Right forelimb (tissue), 1 donor: ENCODE measurements around the gene TMEM41B.
"Not testable (repeated sequence)": the region's sequence is repeated elsewhere in the genome, so short reads cannot be mapped to it uniquely, and the experiment has no call there.

Source experiments
- DNase-seq: peaks from one replicate; pipeline ENCODE4 v3.0.0-alpha.2; 2018

Gene TMEM41B, protein sequence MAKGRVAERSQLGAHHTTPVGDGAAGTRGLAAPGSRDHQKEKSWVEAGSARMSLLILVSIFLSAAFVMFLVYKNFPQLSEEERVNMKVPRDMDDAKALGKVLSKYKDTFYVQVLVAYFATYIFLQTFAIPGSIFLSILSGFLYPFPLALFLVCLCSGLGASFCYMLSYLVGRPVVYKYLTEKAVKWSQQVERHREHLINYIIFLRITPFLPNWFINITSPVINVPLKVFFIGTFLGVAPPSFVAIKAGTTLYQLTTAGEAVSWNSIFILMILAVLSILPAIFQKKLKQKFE

DNA sequence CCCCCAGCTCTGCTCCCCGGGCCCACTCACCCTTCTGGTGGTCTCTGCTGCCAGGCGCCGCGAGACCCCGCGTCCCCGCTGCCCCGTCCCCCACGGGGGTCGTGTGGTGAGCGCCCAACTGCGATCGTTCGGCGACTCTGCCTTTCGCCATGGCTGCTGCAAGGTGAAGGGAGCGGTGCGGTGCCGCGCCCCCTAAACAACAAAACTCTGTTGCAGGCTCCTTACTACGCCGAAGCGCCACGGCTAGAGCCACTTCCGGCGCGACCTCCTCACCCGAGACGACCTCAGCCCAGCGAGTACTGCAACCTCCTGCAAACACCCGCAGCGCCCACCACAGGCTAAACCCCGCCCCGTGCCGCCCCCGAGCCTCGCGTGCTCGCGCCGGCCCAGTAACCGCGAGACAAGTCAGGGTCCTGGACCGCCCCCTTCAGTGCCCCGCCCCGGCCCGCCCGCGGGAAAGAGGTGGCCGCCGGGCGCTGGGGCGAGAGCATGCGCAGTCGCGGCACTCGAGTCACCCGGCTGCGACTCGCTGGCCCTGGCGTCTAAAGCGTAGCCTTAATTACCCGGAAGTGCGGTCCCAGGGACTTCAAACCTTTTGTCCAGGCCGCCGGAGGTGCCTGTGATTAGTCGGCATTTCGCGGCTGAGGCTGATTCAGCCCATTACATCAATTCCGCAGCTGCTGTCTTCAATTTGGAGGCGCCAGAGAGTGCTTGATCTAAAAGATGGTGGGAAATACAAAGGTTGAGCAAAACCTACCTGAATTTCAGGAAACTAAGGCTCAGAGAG lies at the start of gene TMEM41B:
TSS of gene TMEM41B (minus strand) at position 303 of the 787 bp plus-strand sequence. CDS start at position 151, 152 bp downstream.
- DNase-seq: peak; percentile 99

- no peak for DNase-seq
Observed at GRCh38 chr11:9362393-9362863, 48.0 kb upstream of the TMEM41B start.

DNA sequence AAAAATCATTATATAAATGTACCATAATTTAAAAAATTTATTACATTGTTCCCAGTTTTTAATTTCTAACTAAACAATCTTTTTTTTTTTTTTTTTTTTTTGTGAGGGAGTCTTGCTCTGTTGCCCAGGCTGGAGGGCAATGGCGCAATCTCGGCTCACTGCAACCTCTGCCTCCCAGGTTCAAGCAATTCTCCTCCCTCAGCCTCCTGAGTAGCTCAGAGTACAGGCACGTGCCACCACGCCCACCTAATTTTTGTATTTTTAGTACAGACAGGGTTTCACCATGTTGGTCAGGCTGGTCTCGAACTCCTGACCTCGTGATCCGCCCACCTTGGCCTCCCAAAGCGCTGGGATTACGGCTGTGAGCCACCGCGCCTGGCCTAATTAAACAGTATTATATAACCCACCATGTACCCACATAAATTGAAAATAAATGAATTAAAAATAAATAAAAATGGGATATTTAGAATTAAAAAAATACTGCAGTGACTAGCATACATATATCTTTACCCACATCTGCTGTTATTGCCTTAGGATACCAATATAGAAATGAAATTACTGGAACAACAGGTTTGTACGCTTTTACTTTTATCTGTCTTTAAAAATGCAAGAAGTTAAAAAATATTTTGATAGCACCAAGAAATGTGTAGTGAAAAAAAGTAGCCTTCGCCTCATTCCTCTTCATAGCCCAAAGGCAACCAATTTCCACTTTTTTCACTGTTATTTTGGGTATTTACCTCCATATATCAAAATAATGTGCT lies 46.6 kb upstream of the TMEM41B start:
- not testable (repeated sequence) for DNase-seq

DNA sequence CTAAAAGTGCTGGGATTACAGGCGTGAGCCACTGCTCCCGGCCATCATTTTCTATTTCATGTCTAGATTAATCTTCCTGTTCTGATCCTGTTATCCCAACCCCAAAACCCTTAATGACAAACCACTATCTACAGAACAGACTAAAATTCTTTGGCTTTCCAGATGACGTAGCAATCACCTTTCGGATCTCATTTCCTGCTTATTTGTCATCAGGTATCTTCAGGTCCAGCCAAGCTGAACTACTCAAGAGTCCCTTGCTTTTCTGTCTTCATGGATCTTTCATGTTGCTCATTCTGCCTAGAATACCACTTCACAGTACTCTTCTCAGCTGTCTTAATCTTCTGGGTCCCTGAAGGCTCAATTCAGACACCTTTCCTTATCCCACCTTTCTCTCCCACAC lies 42.6 kb upstream of the TMEM41B start:
- DNase-seq: no peak

DNA sequence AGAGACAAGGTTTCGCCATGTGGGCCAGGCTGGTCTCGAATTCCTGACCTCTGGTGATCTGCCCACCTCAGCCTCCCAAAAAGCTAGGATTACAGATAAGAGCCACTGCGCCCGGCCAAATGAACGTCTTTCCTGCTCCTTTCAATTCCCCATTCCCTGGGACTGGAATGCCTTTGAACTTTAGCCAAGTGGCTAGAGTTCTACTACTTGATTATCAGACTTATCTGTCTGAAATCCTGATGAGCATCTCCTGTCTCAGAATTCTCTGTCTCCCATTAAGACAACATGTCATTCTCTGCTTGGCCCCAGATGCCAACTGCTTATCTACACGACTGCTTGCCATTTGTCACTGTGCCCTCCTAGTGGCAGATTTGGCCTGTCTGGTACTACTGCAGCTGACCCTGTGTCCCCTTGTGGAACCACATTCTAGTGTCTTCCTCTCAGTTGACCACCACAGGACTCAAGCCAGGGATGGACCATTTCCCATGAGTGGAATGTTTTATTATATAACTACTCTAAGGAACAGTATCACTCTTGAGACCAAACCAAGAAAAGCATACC lies 37.0 kb upstream of the TMEM41B start:
- DNase-seq: no peak

DNA sequence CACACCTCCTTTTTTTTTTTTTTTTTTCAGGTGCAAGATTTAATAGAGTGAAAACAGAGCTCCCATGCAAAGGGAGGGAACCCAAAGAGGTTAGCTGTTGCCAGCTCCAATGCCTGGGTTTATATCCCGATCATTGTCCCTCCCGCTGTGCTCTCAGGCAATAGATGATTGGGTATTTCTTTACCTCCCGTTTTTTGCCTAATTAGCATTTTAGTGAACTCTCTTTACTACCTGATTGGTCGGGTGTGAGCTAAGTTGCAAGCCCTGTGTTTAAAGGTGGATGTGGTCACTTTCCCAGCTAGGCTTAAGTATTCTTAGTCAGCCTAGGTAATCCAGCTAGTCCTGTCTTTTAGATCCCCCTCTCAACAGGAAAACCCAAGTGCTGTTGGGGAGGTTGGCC lies 33.4 kb upstream of the TMEM41B start:
- not testable (repeated sequence) for DNase-seq

DNA sequence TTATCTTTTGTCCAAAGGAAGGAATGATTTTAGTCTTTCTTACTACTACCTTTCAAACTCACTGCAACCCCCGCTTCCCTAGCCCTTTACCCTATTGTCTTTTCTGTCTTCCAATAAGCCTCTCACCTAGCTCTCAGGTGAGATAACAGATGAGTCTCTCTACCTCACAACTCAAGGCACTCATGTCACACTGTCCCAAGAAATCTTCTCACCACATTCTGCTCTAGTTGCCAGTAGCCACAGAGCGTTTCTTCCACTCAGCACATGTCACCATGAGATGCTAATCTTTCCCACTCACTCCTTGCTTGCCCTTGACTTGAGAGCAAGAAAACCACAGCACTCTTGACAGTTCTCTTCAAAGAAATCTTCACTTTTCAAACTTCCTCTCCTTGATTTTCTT lies 32.7 kb upstream of the TMEM41B start:
- no peak for DNase-seq

DNA sequence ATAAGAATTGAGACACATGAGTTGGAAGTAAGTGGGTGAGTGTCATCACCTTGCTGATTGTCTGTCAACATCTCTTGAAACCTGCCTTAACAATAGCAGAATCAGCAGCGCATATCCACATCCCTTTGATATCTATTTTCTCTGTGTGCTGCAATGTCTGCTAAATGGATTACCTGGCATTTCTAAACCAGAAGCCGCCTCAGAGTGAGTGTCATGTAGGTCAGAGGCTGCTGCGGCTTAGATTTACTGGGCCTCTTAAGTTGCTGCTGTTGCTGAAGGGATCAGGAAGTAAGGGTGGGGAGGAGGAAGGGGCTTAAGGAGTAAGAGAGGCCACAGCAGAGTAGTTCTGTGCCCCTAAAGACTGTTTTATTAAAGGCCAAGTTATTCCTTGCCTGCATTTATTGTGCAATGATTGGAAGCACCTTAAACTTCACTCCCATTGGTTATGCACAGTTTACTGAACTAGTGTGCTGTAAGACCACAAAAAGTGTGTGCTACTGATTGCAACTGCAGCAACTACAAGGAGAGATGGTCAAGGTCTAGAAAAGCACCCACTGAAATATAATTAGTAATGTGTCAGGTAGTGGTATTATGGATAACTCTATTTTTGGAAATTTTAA lies 29.8 kb upstream of the TMEM41B start:
- no peak for DNase-seq

DNA sequence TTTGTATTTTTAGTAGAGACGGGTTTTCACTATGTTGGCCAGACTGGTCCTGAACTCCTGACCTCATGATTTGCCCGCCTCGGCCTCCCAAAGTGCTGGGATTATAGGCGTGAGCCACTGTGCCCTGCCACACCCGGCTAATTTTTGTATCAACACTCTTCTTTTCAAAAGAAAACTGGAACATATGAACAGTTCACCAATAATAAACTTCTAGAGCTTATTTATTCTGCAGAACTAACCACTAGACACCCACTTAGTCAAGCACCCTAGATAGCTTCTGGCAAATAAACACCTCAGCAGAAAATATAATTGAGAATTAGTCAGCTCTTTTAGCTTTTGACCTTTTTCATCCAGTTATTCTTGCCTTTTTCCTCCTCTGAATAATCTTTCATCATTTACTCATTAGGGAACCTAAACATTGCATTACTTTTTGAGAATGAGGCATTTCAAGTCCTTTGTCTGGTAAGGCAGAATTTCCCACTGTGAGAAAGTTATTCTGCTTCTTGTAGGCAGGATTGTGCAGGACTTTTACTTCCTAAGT lies 27.3 kb upstream of the TMEM41B start:
- no peak for DNase-seq

DNA sequence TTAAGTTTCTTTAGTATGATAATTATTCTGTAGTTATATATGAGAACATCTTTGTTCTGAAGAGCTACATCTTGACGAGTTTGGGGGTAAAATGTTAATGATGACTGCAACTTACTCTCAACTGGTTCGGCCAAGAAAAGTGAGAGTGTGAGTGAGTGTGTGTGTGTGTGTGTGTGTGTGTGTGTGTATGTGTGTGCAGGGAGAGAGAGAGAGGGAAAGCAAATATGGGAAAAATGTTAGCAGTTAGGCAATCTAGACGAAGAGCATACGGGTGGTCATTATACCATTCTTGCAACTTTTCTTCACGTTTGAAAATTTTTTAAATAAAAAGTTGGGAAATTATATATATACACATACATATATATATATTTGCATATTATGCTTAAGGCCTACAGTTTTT lies 18.3 kb upstream of the TMEM41B start:
- DNase-seq: no peak

GRCh38 chr11:9330387-9331384 lies 16.3 kb upstream of the TMEM41B start:
- no peak for DNase-seq

GRCh38 chr11:9320047-9320446 lies 5.7 kb upstream of the TMEM41B start:
- DNase-seq: no peak

- DNase-seq: not testable (repeated sequence)
Observed at GRCh38 chr11:9319377-9320001, 5.1 kb upstream of the TMEM41B start.

- not testable (repeated sequence) for DNase-seq
Observed at GRCh38 chr11:9318442-9319376, 4.3 kb upstream of the TMEM41B start.

GRCh38 chr11:9316334-9316733 lies 1.9 kb upstream of the TMEM41B start:
- DNase-seq: no peak

- no peak for DNase-seq
Observed at GRCh38 chr11:9315078-9315688, 790 bp upstream of the TMEM41B start.

DNA sequence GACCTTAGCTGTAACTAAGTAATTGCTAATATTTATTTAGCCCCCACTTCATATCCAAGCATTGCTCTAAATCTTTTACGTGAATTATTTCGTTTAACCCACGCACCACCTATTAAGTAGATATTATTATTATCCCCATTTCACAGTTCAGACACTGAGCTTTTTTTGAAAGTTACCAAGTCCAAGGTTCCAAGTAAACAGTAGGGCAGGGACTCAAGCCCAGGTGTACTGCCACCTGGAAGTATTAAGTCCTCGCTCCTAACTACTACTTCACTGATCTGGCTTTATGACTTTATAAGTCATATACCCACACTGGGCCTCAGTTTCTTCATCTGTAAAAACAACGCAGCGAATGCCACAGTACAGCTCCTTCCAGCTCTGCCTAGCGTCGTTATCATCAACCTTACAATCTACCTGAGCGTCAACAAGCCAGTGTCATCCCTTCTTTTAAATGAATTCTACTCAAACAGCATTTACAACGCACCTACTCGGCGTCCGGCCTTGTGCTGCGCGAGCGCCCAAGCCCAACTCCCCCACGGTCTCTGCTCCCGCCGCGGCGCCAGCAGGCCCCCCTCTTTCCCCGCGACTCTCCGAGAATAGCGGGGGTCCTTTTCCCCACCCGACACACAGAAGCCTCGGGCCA lies 624 bp downstream of the TMEM41B start:
- no peak for DNase-seq

- DNase-seq: no peak
Observed at GRCh38 chr11:9310485-9311090, 3.8 kb downstream of the TMEM41B start.
